Non-pigmented ciliary epithelial cell (primary cell): ENCODE results near the gene LITAF.
"Not testable (repeated sequence)": the region's sequence is repeated elsewhere in the genome, so short reads cannot be mapped to it uniquely, and the experiment has no call there.

ENCODE experiments used
- DNase-seq: peaks from one replicate; pipeline ENCODE4 v3.0.0-alpha.2; 2010; ENCODE audit warnings: low read depth

The LITAF gene

DNA sequence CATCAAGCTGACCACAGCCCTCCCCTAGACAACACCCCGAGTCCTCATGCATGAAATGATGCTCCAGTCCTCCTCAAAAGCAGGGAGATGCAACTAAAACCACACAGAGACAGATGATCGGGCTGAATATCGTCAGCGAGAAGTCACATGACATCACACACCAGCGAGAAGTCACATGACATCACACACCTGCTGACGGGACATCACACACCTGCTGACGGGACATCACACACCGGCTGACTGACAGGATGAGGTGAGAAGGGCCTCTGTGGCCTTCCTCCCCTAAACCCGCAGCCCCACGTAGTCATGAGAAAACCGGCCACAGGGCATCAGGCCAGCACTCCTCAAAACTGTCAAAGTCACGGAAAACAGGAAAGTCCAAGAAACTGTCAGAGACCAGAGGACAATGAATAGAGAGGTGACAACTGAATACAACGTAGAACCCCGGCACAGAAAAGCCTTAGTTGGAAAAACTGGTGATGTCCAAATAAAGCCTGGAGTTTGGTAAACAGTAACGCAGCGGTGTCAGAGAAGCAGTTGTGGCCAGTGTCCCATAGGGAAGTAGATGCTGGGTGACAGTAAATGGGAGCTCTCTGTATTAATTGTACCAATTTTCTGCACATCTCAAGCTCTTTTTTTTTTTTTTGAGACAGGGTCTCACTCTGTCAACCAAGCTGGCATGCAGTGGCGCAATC, 14.3 kb downstream of the LITAF start:
- no peak for DNase-seq

DNA sequence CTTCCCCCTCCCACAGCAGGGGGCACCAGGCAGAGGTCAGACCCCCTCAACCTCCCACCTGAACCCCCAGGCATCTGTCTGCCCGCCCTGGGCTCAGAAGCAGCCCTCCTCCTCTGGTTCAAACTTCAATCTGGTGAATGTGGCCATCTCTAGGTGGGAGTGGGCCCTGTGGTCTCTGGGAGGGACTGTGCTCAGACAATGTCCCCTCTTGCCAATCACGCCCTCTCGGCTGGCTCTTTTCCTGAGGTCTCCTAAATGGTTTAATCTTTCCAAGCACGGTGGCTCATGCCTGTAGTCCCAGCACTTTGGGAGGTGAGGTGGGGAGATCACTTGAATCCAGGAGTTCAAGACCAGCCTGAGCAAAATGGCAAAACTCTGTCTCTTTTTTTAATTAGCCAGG, 15.2 kb downstream of the LITAF start:
- DNase-seq = no peak

DNA sequence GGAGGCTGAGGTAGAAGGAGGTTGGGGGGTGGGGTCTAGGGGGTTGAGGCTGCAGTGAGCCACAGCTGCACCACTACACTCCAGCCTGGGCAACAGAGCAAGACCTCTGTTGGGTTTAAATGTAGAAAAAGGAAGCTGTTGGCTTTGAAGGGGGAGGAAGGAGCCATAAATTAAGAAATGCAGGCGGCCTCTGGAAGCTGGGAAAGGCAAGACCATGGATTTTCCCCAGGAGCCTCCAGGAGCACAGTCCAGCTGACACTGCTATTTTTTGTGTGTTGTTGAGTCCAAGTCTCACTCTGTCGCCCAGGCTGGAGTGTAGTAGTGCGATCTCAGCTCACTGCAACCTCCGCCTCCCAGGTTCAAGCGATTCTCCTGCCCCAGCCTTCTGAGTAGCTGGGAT, 15.9 kb downstream of the LITAF start:
- DNase-seq = no peak

DNA sequence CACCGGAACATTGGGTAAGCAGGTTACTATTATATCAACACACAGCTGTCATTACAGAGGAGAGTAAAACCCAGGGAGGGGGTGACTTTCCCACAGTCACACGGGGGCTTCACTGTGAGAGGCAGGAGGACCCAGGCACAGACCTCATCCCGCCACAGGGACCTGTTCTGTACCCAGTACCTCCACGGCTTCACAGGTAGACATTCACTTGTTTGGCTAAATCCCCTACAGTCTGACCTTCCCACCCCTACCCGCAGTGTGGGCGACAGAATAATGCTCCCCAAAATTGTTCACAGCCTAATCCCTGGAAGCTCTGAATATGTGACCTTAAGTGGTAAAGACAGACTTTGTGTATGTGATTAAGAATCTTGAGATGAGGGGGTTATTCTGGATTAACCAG, 16.5 kb downstream of the LITAF start:
- no peak for DNase-seq

DNA sequence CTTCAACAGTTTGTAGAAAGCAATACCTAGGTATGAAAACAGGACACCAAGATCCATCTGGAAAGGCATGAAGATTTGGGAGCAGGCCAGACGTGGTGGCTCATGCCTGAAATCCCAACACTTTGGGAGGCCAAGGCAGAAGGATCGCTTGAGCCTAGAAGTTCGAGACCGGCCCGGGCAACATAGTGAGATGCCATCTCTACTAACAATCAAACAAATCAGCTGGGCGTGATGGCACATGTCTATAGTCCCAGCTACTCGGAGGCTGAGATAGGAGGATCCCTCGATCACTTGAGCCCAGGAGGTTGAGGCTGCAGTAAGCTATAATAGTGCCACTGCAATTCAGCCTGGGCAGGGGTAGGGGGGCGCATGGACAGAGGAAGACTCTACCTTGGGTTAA, 20.3 kb downstream of the LITAF start:
- DNase-seq = no peak

DNA sequence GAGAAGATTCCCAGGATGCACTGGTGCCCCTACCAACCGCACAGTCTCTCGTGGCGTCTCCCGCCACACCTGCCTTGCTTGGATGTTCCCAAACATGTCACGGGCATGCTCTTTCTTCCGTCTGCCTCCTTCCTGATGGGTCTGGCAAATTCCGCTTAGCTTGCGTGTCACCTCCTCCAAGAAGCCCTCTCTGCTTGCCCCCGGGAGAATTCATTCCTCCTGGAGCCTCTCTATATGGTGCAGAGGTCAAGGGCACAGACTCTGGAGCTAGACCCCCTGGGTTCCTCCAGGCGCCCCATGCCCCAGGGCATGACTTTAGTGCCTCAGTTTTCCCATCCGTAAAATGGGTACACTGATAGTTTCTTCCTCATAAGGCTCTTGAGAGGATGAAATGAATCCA, 21.1 kb downstream of the LITAF start:
- DNase-seq = no peak

DNA sequence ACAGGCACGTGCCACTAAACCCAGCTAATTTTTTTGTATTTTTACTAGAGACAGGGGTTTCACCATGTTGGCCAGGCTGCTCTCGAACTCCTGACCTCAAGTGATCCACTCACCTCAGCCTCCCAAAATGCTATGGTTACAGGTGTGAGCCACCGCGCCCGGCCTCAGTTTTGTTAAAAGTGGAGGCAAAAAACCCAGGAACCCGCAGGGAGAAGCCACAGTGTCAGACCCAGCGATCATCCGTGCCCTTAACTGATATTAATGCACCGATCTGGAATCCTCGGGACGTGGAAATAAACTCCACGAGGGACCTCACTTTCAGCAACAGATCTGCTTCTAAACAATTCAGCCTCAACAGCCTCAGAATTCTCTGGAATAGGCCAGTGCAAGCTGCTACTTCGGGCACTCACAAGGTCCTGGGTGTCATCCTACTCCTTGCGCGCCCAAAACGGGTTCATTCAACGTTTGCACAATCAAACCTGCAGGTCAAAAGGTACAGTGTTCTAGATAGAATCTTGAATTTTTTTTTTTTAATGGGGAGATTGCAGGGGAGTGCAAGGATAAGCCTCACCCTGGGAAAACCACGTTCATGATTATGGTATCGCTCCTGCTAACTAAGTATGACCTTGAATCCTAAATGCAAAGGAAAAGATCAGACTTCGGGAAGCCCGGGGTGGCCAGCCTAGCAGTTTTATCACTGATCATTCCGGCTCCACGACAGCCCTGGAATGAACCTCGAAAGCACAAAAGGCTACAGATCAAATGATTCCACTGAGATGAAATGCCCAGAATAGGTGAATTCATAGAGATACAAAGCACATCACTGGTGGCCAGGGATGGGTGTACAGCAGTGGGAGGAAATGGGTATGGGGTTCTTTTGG, 22.4 kb downstream of the LITAF start:
- no peak for DNase-seq

DNA sequence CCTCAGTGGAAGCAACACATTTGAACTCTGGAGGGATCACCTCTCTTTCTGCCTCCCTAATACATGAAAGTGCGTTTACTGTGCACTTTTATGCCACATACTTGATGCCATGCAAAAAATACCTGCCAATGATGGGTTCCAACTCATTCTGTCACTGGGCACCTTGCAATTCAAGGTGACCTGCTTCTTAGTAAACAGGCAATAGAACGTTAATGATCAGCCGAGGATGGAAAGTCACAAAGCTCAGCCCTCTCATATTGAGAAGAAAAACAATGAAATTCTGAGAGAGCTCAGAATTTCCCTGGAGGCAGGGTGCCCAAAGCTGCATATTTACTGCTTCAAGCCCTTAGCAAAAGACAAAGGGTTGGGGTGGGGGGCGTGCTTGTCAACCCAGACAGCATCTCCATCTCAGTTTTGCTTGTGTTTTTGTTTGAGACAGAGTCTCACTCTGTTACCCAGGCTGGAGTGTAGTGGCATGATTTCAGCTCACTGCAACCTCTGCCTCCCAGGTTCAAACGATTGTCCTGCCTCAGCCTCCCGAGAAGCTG, 23.2 kb downstream of the LITAF start:
- no peak for DNase-seq

DNA sequence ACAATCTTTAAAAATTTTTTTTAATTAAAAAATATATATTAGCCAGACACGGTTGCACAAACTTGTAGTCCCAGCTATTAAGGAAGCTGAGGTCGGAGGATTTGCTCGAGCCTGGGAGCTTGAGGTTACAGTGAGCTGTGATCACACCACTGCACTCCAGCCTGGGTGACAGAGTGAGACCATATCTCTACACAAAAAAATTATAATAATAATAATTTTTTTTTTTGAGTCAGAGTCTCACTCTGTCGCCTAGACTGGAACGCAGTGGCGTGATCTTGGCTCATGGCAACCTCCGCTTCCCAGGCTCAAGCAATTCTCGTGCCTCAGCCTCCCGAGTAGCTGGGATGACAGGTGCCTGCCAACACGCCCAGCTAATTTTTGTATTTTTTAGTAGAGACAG, 23.8 kb downstream of the LITAF start:
- no peak for DNase-seq

DNA sequence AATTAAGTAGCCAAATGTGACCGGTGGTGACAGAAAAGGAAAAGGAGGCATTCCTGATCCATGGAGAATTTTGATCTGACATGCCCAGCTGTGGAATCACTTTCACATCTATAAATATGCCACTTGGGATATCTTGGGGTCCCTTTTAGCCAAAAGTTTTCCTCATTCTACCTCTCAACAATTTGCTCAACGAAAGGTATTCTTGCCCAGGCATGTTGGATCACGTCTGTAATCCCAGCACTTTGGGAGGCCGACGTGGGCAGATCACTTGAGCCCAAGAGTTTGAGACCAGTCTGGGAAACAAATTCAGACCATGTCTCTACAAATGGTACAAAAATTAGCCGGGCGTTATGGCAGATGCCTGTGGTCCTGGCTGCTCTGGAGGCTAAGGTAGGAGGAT, 24.3 kb downstream of the LITAF start:
- DNase-seq = no peak

DNA sequence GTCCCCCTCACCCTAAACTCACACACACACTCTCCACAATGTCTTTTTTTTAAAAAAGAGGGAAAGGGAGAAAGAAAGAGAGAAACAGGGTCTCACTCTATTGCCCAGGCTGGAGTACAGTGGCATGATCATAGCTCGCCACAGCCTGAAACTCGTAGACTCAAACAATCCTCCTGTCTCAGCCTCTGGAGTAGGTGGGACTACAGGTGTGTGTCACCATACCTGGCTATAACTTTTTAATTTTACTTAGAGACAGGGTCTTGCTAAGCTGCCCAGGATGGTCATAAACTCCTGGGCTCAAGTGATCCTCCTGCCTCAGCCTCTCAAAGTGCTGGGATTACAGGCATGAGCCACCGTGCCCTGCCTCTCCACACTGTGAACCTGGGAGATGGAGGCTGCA, 24.9 kb downstream of the LITAF start:
- no peak for DNase-seq

DNA sequence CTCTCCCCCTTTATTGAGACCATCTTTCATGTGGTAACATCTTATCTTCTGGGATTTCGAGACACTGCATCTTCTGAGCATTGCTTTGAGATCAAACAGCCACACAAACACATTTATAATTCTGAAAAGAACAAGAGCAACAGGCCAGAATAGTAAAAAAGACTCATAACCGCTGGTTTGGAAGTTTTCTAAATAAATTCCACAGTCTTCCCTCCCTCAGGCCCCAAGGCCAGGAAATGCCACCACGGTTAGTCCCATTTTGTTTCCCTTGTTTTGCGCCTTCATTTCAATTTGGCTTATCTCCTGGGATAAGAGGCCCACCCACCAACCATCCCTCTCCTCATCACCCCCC, 25.3 kb downstream of the LITAF start:
- DNase-seq = no peak

DNA sequence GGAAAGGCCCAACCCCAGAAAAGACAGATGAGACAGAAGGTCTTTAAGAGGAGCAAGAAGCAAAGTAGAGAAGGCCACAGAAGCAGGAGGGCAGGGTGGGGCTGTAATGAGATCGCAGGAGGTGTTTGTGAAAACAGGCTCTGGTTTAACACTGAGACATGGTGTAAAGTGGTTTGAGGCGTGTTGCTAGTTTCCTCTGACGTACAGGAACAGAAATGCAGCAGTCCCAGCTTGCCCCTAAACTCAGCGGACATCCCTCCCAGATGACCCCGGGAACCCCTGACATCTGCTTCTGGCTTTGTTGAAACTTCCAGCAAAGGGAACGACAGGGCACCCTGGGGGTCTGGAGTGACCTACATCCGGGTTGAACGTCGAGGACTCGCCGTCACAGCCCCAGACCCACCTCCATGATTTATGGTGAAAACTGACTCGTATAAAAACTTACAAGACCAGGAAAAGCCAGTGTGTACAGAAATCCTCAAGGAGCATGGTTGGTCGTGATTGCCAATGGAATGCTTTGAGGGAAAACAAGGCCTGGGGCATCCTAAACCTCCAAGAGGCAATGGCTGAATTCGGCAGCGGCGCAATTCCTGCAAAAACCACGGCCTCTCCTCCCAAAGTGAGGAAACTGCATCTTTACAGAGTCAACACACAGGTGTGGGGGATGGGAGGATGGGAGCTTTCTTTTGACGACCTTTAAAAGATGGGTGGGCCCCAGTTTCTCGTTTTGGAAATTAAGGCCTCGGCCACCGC, 25.8 kb downstream of the LITAF start:
- DNase-seq = no peak

DNA sequence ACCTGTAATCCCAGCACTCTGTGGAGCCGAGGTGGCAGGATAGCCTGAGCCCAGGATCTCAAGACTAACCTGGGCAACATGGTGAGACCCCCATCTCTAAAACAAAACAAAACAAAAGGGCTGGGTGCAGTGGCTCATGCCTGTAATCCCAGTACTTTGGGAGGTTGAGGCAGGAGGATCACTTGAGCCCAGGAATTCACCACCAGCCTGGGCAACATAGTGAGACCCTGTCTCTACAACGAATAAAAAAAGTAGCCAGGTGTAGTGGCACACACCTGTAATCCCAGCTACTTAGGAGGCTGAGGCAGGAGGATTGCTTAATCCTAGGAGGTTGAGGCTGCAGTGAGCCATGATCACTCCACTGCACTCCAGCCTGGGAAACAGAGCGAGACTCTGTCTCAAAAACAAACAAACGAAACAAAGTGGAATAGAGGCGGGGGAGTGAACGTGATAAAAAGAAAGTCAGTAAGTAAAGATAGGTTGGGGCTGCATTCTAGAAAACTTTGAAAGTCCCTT, 28.4 kb downstream of the LITAF start:
- DNase-seq = not testable (repeated sequence)

DNA sequence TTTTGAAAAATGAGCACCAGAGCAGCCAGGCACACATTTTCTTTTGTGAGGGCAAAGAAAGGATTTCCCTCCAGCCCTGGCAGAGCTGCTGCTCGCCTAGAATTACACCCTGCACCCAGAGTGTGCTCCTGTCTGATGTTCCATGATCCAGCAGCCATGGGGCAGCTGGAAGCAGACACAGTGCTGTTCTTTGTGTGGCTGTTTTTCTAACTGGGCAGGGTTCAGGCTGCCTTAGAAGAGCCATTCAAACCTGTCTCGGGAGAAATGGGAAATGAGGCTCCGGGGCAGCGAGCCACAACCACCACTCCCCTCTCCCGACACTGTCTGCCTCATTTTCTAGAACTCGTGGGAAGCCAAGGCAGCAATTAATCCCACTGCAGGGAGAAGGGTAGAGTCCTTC, 28.9 kb downstream of the LITAF start:
- DNase-seq = no peak

DNA sequence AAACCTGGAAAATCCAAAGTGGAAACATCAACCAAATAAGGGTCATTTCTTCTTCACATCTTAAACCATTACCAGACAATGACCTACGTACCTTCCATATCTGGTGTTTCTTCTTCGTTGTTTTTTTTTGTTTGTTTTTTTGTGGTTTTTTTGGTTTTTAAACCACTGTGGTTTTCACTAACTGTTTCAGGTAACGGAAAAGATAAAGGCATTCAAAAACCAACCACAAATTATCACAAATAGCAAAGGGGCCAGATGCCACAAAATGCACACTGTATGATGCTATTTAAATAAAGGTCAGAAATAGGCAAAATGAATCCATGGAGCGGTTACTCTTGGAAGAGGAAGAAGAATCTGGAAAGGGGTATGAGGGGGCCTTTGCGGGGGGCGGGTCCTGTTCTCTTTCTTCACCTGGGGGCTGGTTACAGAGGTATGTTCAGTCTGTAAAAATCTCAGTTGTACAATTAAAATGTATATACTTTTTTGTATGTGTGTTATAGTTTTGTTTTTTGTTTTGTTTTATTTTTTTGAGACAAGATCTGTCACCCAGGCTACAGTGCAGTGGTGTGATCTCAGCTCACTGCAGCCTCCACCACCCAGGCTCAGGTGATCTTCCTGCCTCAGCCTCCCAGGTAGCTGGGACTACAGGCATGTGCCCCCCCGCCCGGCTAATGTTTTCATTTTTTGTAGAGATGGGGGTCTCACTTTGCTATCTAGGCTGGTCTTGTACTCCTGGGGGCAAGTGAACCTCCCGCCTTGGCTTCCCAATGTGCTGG, 29.6 kb downstream of the LITAF start:
- DNase-seq = no peak

DNA sequence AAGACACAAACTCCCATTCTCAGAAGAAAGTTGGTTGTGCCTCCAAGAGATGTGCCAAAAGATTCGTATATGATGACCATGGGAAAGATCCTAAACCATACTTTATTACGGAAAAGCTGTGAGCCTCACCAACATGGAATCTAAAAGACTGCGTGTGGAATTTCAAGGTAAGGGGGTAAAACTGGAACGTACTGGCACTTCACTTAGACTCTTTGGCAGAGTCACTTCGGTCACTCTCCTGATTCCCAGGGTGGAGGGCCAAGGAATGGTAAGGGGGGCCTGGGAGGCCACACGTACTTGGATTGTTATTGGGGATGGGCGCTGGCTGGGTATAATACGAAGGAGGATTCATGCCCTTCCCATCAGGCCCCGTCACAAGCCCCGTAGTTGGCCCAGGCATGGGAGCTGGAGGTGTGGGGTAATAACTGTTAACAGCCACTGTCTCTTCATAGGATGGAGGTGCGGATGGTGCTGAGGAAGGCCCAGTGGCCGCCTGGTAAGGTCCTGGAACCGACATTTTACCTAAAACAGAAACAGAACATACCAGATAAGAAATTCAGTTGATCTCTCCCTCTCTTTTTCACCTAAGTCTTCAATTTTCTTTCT, 30.4 kb downstream of the LITAF start:
- DNase-seq = no peak

DNA sequence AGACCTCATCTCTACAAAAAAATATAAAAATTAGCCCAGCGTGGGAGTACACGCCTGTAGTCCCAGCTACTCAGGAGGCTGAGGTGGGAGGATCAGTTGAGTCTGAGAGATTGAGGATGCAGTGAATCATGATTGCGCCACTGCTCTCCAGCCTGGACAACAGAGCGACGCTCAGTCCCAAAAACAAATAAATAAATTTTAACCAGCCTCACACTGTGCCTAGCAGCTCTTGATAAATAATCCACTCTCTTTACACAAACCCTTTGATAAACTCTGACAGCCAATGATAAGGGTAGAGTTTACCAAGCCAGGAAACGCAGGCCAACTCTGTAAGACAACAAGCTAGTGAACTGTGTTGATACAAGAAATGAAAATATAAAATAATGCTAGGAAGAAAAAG, 32.7 kb downstream of the LITAF start:
- no peak for DNase-seq

DNA sequence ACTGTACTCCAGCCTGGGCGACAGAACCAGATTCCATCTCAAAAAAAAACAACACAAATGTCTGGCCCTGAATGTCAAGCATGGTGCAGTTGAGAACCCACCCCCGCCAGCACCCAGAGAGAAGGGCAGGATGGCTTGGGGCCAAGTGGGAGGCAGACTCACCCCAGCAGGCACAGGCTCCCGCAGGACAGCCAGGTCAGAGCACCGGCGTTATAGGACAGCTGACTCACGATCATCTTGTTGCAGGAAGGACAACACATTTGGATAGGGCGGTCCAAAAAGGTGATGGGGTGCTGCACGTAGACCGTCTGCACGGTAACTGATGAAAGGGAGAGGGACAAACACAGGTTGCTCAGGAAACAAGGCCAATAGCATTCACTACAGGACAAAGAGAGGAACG, 33.3 kb downstream of the LITAF start:
- DNase-seq = no peak

DNA sequence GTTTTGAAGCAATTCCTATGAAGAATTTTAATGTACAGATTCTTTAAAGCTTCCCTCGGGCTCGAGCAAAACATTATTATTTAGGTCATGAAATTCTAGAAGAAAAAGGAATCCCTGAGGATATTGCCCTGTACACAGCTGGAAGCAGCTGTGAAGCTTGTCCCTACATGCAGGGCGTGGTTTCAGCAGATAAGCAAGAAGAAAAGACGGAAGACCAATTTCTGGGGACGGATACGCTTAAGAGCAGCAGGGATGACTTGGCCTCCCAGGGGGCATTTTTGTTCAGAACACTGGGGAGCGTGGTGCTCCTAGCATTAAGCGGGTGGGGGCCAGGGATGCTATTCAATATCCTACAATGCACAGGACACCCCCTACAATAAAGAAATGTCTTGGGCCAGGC, 34.3 kb downstream of the LITAF start:
- no peak for DNase-seq

DNA sequence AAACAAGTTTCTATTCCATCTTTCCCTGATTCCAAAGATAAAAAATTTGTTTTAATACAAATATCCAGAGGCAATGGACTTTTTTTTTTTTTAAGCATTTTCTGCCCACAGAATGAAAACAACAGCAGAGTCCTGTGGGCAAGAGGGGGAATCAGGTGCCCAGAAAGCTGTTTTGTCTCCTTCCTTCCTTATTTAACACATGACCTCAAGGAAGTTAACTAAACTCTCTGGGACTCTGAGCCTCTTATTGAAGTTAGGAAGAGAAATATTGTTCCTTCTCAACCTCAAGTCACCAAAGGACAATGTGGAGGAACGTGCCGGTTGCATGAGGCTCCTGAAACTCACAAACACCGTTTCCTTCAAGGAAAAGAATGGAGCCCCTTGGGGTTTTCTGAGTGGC, 34.9 kb downstream of the LITAF start:
- DNase-seq = no peak
